ENCODE data around the gene C3orf80.

DNA sequence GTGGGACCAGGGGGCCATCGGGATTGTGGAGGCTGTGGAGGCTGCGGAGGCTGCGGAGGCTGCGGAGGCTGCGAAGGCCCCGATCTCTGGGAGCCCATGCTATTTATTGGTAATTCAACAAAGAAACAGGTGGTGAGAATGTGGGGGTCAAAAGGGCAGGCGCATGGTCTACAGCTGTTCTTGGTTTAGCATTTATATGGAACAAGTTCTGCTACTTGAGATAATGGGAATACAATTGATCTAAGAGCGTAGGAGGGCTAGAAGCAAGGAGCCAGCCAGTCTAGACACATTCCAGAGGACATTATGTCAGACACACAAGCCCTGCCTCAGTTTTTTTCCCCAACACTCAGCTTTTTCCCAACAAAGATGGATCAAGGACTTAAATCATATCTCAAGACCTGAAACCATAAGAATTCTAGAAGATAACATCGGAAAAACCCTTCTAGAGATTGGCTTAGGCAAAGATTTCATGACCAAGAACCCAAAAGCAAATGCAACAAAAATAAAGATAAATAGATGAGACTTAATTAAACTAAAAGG, 20.1 kb downstream of the C3orf80 start:
- TF ChIP-seq, protein P1, sequence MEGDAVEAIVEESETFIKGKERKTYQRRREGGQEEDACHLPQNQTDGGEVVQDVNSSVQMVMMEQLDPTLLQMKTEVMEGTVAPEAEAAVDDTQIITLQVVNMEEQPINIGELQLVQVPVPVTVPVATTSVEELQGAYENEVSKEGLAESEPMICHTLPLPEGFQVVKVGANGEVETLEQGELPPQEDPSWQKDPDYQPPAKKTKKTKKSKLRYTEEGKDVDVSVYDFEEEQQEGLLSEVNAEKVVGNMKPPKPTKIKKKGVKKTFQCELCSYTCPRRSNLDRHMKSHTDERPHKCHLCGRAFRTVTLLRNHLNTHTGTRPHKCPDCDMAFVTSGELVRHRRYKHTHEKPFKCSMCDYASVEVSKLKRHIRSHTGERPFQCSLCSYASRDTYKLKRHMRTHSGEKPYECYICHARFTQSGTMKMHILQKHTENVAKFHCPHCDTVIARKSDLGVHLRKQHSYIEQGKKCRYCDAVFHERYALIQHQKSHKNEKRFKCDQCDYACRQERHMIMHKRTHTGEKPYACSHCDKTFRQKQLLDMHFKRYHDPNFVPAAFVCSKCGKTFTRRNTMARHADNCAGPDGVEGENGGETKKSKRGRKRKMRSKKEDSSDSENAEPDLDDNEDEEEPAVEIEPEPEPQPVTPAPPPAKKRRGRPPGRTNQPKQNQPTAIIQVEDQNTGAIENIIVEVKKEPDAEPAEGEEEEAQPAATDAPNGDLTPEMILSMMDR (IDR thresholded peaks at IDR 0.05; ENCODE audit: poor library complexity, severe bottlenecking): no peak
- no peak for TF ChIP-seq TAF1 (IDR thresholded peaks at IDR 0.05; ENCODE audit: low read depth)
- TF ChIP-seq EZH2 (IDR thresholded peaks at IDR 0.05; ENCODE audit: borderline replicate concordance, insufficient read depth, low read length, poor library complexity, severe bottlenecking): no peak
- TF ChIP-seq POLR2AphosphoS5 (IDR thresholded peaks at IDR 0.05): no peak

All from neural cell (in vitro differentiated cells).